ENCODE measurements around the gene SUN5.

Gene SUN5

GRCh38 chr20:32946629-32947028 lies 57.6 kb downstream of the SUN5 start:
- TF ChIP-seq CTCF (IDR thresholded peaks at IDR 0.05; ENCODE audit: control insufficient read depth, insufficient read depth, low read depth, low read length, missing control alignments): no peak
- H3K4me3 ChIP-seq (ENCODE audit: control insufficient read depth, low read depth, low read length): no peak overlapping the region
- DNase-seq (ENCODE audit: low read depth): no peak

GRCh38 chr20:32945710-32946221 lies 58.5 kb downstream of the SUN5 start:
- DNase-seq (ENCODE audit: low read depth): peak; percentile 5
- H3K4me3 ChIP-seq (ENCODE audit: control insufficient read depth, low read depth, low read length): no peak overlapping the region
- peak; percentile 60 for TF ChIP-seq CTCF (IDR thresholded peaks at IDR 0.05; ENCODE audit: control insufficient read depth, insufficient read depth, low read depth, low read length, missing control alignments)

- DNase-seq (ENCODE audit: low read depth): no peak
- no peak for TF ChIP-seq CTCF (IDR thresholded peaks at IDR 0.05; ENCODE audit: control insufficient read depth, insufficient read depth, low read depth, low read length, missing control alignments)
- H3K4me3 ChIP-seq (ENCODE audit: control insufficient read depth, low read depth, low read length): no peak overlapping the region
Observed at GRCh38 chr20:32943490-32944052, 60.7 kb downstream of the SUN5 start.

- no peak for DNase-seq (ENCODE audit: low read depth)
- no peak overlapping the region for H3K4me3 ChIP-seq (ENCODE audit: control insufficient read depth, low read depth, low read length)
Observed at GRCh38 chr20:32941155-32941885, 62.9 kb downstream of the SUN5 start.

GRCh38 chr20:32934580-32934979 lies 69.7 kb downstream of the SUN5 start:
- no peak overlapping the region for H3K4me3 ChIP-seq (ENCODE audit: control insufficient read depth, low read depth, low read length)
- no peak for TF ChIP-seq CTCF (IDR thresholded peaks at IDR 0.05; ENCODE audit: control insufficient read depth, insufficient read depth, low read depth, low read length, missing control alignments)
- DNase-seq (ENCODE audit: low read depth): no peak

More at GRCh38 chr20:32941155-32941885, 62.9 kb downstream of the SUN5 start:
- no peak for TF ChIP-seq CTCF (IDR thresholded peaks at IDR 0.05; ENCODE audit: control insufficient read depth, insufficient read depth, low read depth, low read length, missing control alignments)
